Lower lobe of right lung (tissue), 2 donors: ENCODE data around the gene ZNF723. TPM values are rescaled to one million over a fixed set of nuclear protein-coding genes. Genes with fewer than 3 reads are reported as not detected.
"Not testable (repeated sequence)": the region's sequence is repeated elsewhere in the genome, so short reads cannot be mapped to it uniquely, and the experiment has no call there.

Source experiments
- ATAC-seq, 2 donors: fragments of 200-7000 bp; cut with Tn5 transposase; one replicate each; pipeline ENCODE4 v1.9.1; 2020 to 2022; ENCODE audit warnings: mild to moderate bottlenecking in 2 of 2, moderate library complexity in 2 of 2
- DNase-seq: peaks from one replicate; pipeline ENCODE4 v3.0.0-alpha.2; 2020
- H3K27ac ChIP-seq: fragments of 200-600 bp; one replicate; pipeline ENCODE4 v1.8.0; 2022
- H3K27me3 ChIP-seq: fragments of 200-600 bp; one replicate; pipeline ENCODE4 v1.8.0; 2022; ENCODE audit warnings: low read depth
- H3K36me3 ChIP-seq: fragments of 200-600 bp; one replicate; pipeline ENCODE4 v1.8.0; 2022; ENCODE audit warnings: mild to moderate bottlenecking
- H3K4me1 ChIP-seq: fragments of 200-600 bp; one replicate; pipeline ENCODE4 v1.8.0; 2022
- H3K4me3 ChIP-seq: fragments of 200-600 bp; one replicate; pipeline ENCODE4 v1.8.0; 2022; ENCODE audit warnings: mild to moderate bottlenecking
- H3K9me3 ChIP-seq: fragments of 200-600 bp; one replicate; pipeline ENCODE4 v1.8.0; 2022
- intact Hi-C: fragments of 100-400 bp; cut with DNase I; formaldehyde crosslinking; loops from one replicate; pipeline ENCODE4 v1.11.0; 2022
- total RNA-seq: library from RNA; stranded (reverse); fragmentation: NEBNext Ultra II Directional; extraction: Animal tissue kit (Norgen Biotek cat#: 25700); gene quantifications from one replicate; pipeline ENCODE4 v1.2.1, GENCODE V29; 2021
- TF ChIP-seq, protein P1 (sequence below): fragments of 200-600 bp; IDR thresholded peaks from one replicate; pipeline ENCODE4 v1.8.0; 2022; ENCODE audit warnings: antibody characterized with exemption, mild to moderate bottlenecking
- donor health status: DM: no; HTN: yes; CAD: no; lungs with severe emphysema.

ZNF723 gene
- total RNA-seq, 1 donor from 2014 or later = not detected

DNA sequence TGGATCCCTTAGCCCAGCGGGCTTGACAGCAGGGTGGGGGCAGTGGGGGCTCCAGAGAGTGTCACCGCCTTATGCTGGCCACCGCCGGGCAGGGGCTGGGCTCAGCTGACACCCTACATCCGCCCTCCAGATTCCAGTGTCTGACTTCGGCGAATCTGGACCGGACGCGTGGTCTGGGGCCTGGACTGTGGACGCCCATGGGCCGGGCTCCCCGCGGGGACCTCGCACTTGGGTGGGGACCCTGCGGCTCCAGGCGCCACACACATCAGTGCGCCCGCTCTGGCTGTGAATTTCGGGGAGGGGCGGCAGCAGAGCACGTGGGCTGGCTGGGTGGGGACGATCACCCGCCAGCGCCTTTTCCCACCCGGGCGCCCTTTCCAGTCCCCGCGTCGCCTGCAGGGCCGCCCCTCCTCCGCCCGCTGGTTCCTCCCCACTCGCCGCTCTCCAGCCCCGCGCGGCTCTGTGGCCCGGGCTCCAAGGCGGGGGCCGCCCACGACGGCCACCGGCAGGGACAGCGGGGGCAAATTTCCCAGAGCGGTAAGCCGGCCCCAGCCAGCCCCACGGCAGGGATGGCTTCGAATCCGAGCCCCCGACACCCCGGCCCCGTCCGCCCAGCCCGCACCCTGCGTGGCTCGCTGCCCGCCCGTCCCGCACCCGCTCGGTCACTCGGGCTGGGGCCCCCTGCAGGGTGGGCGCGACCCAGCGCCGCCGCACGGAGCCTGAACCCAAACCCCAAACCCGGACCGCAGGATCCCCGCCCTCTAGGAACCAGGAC is 24.8 kb upstream of the ZNF723 start:
- no peaks in the 10 kb centered on the region for H3K36me3 ChIP-seq
- peaks cover 5% of the 10 kb centered on the region for H3K9me3 ChIP-seq
- TF ChIP-seq, protein P1, sequence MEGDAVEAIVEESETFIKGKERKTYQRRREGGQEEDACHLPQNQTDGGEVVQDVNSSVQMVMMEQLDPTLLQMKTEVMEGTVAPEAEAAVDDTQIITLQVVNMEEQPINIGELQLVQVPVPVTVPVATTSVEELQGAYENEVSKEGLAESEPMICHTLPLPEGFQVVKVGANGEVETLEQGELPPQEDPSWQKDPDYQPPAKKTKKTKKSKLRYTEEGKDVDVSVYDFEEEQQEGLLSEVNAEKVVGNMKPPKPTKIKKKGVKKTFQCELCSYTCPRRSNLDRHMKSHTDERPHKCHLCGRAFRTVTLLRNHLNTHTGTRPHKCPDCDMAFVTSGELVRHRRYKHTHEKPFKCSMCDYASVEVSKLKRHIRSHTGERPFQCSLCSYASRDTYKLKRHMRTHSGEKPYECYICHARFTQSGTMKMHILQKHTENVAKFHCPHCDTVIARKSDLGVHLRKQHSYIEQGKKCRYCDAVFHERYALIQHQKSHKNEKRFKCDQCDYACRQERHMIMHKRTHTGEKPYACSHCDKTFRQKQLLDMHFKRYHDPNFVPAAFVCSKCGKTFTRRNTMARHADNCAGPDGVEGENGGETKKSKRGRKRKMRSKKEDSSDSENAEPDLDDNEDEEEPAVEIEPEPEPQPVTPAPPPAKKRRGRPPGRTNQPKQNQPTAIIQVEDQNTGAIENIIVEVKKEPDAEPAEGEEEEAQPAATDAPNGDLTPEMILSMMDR = no peak
- H3K4me3 ChIP-seq = no peak overlapping the region
- no peaks in the 10 kb centered on the region for H3K4me1 ChIP-seq
- no peak for DNase-seq
- peak; percentile 24 to 34 for ATAC-seq
- no peak overlapping the region for H3K27ac ChIP-seq
- peaks cover 13% of the 10 kb centered on the region for H3K27me3 ChIP-seq
- intact Hi-C loops = no loop called here

DNA sequence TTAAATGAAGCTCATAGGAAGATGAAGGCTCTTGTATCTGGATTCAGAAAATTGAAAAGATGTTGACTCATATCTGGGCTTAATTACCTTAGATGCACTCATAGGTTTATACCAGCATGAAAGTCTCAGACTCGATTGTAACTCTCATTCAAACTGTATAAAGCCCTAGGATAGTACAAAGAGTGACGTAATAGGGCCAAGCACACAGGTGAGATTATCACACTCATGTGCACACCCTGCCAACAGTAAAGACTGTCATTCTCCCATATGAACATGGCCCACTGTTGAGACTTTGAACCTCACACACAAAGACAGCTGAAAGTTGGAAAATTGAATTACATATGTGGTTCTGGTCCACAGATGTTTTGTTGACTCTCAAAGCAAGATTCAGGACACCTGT is 18.0 kb upstream of the ZNF723 start:
- H3K9me3 ChIP-seq = no peaks in the 10 kb centered on the region
- intact Hi-C loops = no loop called here

DNA sequence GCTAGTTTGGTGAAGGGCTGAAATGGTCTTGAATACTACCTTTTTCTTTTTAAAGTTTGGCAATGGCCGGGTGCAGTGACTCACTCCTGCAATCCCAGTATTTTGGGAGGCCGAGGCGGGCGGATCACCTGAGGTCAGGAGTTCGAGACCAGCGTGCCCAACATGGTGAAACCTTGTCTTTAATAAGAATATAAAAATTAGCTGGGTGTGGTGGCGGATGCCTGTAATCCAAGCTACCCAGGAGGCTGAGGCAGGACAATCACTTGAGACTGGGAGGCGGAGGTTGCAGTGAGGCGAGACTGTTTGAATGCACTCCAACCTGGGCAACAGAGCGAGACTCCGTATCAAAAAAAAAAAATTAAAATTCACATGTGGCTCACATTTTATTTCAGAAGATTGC is 880 bp upstream of the ZNF723 start:
- intact Hi-C loops = no loop called here
- H3K36me3 ChIP-seq = no peaks in the 10 kb centered on the region
- no peaks in the 10 kb centered on the region for H3K27me3 ChIP-seq
- no peak for DNase-seq
- no peak overlapping the region for H3K4me3 ChIP-seq
- H3K9me3 ChIP-seq = peaks cover 33% of the 10 kb centered on the region
- no peaks in the 10 kb centered on the region for H3K4me1 ChIP-seq
- ATAC-seq = no peak
- TF ChIP-seq, protein P1 = no peak
- no peak overlapping the region for H3K27ac ChIP-seq

More for the DNA sequence above, 18.0 kb upstream of the ZNF723 start:
- H3K4me3 ChIP-seq = no peak overlapping the region
- TF ChIP-seq, protein P1 = no peak
- DNase-seq (no peak), ATAC-seq (no peak)
- H3K27ac ChIP-seq = no peak overlapping the region
- no peaks in the 10 kb centered on the region for H3K27me3 ChIP-seq
- no peaks in the 10 kb centered on the region for H3K36me3 ChIP-seq
- H3K4me1 ChIP-seq = no peaks in the 10 kb centered on the region

DNA sequence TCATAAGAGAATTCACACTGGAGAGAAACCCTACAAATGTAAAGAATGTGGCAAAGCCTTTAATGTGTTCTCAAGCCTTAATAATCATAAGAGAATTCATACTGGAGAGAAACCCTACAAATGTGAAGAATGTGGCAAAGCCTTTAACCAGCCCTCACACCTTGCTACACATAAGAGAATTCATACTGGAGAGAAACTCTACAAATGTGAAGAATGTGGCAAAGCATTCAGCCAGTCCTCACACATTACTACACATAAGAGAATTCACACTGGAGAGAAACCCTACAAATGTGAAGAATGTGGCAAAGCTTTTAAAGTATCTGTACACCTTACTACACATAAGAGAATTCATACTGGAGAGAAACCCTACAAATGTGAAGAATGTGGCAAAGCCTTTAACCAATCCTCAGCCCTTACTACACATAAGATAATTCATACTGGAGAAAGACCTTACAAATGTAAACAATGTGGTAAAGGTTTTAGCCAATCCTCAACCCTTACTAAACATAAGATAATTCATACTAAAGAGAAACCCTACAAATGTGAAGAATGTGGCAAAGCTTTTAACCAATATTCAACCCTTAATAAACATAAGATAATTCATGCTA is 25.7 kb downstream of the ZNF723 start:
- H3K27me3 ChIP-seq, H3K27ac ChIP-seq, intact Hi-C loops, DNase-seq, H3K36me3 ChIP-seq, H3K4me1 ChIP-seq, H3K4me3 ChIP-seq, ATAC-seq: not testable (repeated sequence)
- H3K9me3 ChIP-seq = peaks cover 86% of the 10 kb centered on the region

DNA sequence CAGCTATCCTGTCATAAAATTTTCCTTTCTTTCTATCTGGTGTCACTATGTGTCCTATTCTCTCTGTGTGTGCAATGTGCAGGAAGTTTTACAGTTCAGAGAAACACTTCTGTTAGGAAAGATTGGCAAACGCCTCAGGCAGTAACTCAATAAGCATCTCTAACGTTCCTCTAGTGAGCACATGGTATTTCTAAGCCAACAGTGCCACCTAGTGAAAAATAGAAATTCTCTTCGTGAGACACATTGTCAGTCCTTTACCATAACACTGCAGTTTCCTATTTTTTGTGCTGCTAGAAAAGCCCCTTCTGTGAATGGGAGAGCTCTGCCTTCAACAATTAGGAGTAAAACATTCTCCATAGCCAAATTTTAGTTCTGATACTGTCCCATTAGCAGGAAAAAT is 50.7 kb downstream of the ZNF723 start:
- ATAC-seq = peak; percentile 46 to 48

More for the DNA sequence above, 50.7 kb downstream of the ZNF723 start:
- TF ChIP-seq, protein P1 = peak; percentile 45
- H3K27ac ChIP-seq = no peak overlapping the region
- no peaks in the 10 kb centered on the region for H3K4me1 ChIP-seq
- no peak overlapping the region for H3K4me3 ChIP-seq
- no peaks in the 10 kb centered on the region for H3K27me3 ChIP-seq
- H3K36me3 ChIP-seq = no peaks in the 10 kb centered on the region
- no peak for DNase-seq
- intact Hi-C loops = no loop called here
- H3K9me3 ChIP-seq = no peaks in the 10 kb centered on the region
